ENCODE results near the gene SBK1. TPM values are rescaled to one million over a fixed set of nuclear protein-coding genes. Genes with fewer than 3 reads are reported as not detected.

Gene SBK1
- total and polyA plus RNA-seq, 10 of the 15 experiments (the other 5 are each of a cell fraction or from before 2014, with no cell fraction given) = 0.04 to 0.26 (median 0.06) TPM; not detected in 4

- TF ChIP-seq CUX1 (IDR thresholded peaks at IDR 0.05; ENCODE audit: insufficient replicate concordance, low read depth, low read length) (no peak), IKZF1 (conservative IDR thresholded peaks at IDR 0.05) (no peak)
Measured at GRCh38 chr16:28265822-28266221, 26.5 kb upstream of the SBK1 start (continued).

GRCh38 chr16:28267356-28267755, 25.0 kb upstream of the SBK1 start:
- intact Hi-C loops (cut with micrococcal nuclease; ENCODE audit: unreplicated experiment) (no loop called here), in situ Hi-C loops (cut with MboI) (no loop called here)
- ChIA-PET SMC1A (ENCODE audit: uncharacterized antibody, unreplicated experiment) (no interaction called here), POLR2A (no interaction called here), CTCF (interaction anchor here (1.0 kb wide), 1 partner anchor 10 kb away, joined by 3 read pairs; no protein-coding TSS in a partner anchor), RAD21 (ENCODE audit: unreplicated experiment) (no interaction called here)
- H2AFZ ChIP-seq (ENCODE audit: control insufficient read depth, low read depth, low read length) = no peak overlapping the region
- no peak overlapping the region for H3K9ac ChIP-seq (ENCODE audit: control insufficient read depth, insufficient read depth, low read length)
- no peaks in the 10 kb centered on the region for H3K79me2 ChIP-seq (ENCODE audit: control insufficient read depth, insufficient read depth, low read length)
- H3K4me3 ChIP-seq = no peak overlapping the region
- H3K27me3 ChIP-seq (replicated peaks in 1 of 2; ENCODE audit: control insufficient read depth in 2 of 2, insufficient read depth in 2 of 2, low read length in 1 of 2) = peaks cover 0 to 6% of the 10 kb centered on the region in 2 experiments; a peak in 2 of 4 replicates
- no peak overlapping the region for H3K27ac ChIP-seq (ENCODE audit: control insufficient read depth, insufficient read depth)
- DNase-seq (ENCODE audit: low read depth, low spot score) (no peak), ATAC-seq (no peak), FAIRE-seq (no peak)
- TF ChIP-seq SREBF2 (IDR thresholded peaks at IDR 0.05; ENCODE audit: low read length) (no peak), RBBP5 (conservative IDR thresholded peaks at IDR 0.05) (no peak), IRF4 (IDR thresholded peaks at IDR 0.05; ENCODE audit: low read depth, low read length) (no peak), EZH2 (IDR thresholded peaks at IDR 0.05; ENCODE audit: borderline replicate concordance, control insufficient read depth, low read depth, low read length) (no peak), USF2 (IDR thresholded peaks at IDR 0.05; ENCODE audit: borderline replicate concordance, low read depth, low read length) (no peak), SKIL (IDR thresholded peaks at IDR 0.05; ENCODE audit: low read depth, poor library complexity, severe bottlenecking) (no peak), REST (IDR thresholded peaks at IDR 0.05; ENCODE audit: low read depth, low read length) (no peak)
- H3K9me3 ChIP-seq (replicated peaks; ENCODE audit: control insufficient read depth, insufficient read depth, low read length) = no peaks in the 10 kb centered on the region
- 50% methylated on average over 2 of the region's 2 CpGs for WGBS (ENCODE audit: insufficient coverage, insufficient replicate concordance, low lambda C conversion rate, missing lambda C conversion rate)
- no peaks in the 10 kb centered on the region for H4K20me1 ChIP-seq (ENCODE audit: control insufficient read depth, insufficient read depth)
- no peak overlapping the region for H3K4me2 ChIP-seq (ENCODE audit: control insufficient read depth, insufficient read depth)
- H3K36me3 ChIP-seq (ENCODE audit: control insufficient read depth in 2 of 2, insufficient read depth in 2 of 2, low read length in 1 of 2) = no peaks in the 10 kb centered on the region
- BruUV-seq (replicated peaks) = no TSS peak
- H3K4me1 ChIP-seq (ENCODE audit: control insufficient read depth, insufficient read depth, low read length) = no peaks in the 10 kb centered on the region

All from GM12878 (cell line).